Left ventricle myocardium inferior (tissue), 1 donor: ENCODE measurements around the gene ADSS1. TPM values are rescaled to one million over a fixed set of nuclear protein-coding genes. Genes with fewer than 3 reads are reported as not detected.

Experiments
- DNase-seq: peaks from one replicate; pipeline ENCODE4 v3.0.0-alpha.2; 2020
- H3K27ac ChIP-seq: fragments of 200-600 bp; replicated peaks from 2 replicates; pipeline ENCODE4 v1.8.0; 2021
- H3K27me3 ChIP-seq: fragments of 200-600 bp; 2 replicates; pipeline ENCODE4 v1.8.0; 2021; ENCODE audit warnings: low read depth
- H3K36me3 ChIP-seq: fragments of 200-600 bp; 2 replicates; pipeline ENCODE4 v1.8.0; 2021
- H3K4me1 ChIP-seq: fragments of 200-600 bp; 2 replicates; pipeline ENCODE4 v1.8.0; 2021
- H3K4me3 ChIP-seq: fragments of 200-600 bp; 2 replicates; pipeline ENCODE4 v1.8.0; 2021; ENCODE audit warnings: mild to moderate bottlenecking, moderate library complexity
- H3K9me3 ChIP-seq: fragments of 200-600 bp; replicated peaks from 2 replicates; pipeline ENCODE4 v1.8.0; 2021
- intact Hi-C: fragments of 100-400 bp; cut with micrococcal nuclease; formaldehyde crosslinking; loops from one replicate; pipeline ENCODE4 v1.11.0; 2022
- total RNA-seq: library from RNA; stranded (reverse); fragmentation: NEBNext Ultra II Directional; extraction: Animal tissue kit (Norgen Biotek cat#: 25700); gene quantifications from one replicate; pipeline ENCODE4 v1.2.1, GENCODE V29; 2021
- TF ChIP-seq, protein P1 (sequence below): fragments of 200-600 bp; IDR thresholded peaks from 2 replicates; pipeline ENCODE4 v1.8.0; 2021; ENCODE audit warnings: antibody characterized with exemption, mild to moderate bottlenecking, borderline replicate concordance
- donor health status: DM: no; HTN: yes; CAD: no; lungs with severe emphysema.

ADSS1 gene
- total RNA-seq, 1 donor from 2014 or later, result 218 TPM

DNA sequence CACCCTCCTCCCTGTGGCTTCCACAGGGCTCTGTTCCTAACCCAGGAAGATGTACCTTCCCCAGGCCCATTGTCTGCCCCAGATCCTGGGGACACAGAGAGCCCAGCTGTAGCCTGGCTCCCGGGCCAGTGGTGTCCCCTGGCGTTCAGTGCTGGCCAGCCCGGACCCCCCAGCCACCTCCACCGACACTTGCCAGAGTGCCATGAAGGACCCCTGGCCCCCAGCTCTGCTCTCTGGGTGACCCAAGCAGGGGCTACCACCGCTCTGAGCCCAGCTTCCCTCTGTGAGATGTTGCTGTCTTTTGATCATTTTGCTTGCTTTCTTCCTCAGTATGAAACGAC is 28.4 kb upstream of the ADSS1 start:
- Histone ChIP-seq H3K27me3 (no peaks in the 10 kb centered on the region), H3K36me3 (peaks cover 5% of the 10 kb centered on the region), H3K4me3 (peak overlapping the region; percentile 41), H3K9me3 (no peaks in the 10 kb centered on the region), H3K4me1 (peaks cover 100% of the 10 kb centered on the region), H3K27ac (peak overlapping the region; percentile 88)
- DNase-seq, result no peak
- TF ChIP-seq, protein P1, sequence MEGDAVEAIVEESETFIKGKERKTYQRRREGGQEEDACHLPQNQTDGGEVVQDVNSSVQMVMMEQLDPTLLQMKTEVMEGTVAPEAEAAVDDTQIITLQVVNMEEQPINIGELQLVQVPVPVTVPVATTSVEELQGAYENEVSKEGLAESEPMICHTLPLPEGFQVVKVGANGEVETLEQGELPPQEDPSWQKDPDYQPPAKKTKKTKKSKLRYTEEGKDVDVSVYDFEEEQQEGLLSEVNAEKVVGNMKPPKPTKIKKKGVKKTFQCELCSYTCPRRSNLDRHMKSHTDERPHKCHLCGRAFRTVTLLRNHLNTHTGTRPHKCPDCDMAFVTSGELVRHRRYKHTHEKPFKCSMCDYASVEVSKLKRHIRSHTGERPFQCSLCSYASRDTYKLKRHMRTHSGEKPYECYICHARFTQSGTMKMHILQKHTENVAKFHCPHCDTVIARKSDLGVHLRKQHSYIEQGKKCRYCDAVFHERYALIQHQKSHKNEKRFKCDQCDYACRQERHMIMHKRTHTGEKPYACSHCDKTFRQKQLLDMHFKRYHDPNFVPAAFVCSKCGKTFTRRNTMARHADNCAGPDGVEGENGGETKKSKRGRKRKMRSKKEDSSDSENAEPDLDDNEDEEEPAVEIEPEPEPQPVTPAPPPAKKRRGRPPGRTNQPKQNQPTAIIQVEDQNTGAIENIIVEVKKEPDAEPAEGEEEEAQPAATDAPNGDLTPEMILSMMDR, result peak; percentile 37
- intact Hi-C loops, result loop anchor here (5.0 kb wide), 1 partner anchor 38 kb away; no protein-coding TSS in a partner anchor

DNA sequence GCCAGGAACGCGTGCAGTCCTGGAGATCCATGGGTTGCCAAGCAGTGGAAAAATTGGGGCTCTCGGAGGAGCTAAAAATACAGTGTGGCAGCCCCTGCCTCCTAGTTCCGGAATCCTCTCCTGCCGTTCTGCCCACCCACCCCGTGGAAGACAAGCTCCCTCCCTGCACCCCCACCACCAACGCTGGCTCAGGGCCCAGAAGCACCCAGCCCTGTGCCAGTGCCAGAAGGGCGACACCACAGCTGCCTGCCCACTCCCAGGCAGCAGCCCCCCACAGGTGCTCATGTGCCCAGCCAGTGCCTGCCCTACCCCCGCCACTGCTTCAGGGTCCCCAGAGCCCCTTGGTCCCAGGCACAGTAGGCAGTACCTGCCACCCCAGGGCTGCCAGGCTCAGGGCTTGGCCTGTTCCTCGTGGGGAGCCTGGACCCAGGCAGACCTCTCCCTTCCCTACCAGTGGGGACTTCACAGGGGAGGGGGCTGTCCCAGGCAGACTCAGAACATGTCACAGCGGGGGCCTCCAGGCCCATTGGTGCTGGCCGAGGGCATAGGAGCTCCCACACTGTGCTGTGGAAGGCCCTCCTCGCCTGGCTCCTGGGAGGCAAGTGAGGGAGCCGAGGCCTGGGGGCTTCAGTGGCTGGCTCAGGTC is 27.2 kb upstream of the ADSS1 start:
- peak overlapping the region; percentile 88 for H3K27ac ChIP-seq
- no peak overlapping the region for H3K4me3 ChIP-seq
- no peak for DNase-seq
- peaks cover 100% of the 10 kb centered on the region for H3K4me1 ChIP-seq
- peaks cover 12% of the 10 kb centered on the region for H3K36me3 ChIP-seq
- H3K9me3 ChIP-seq, result no peaks in the 10 kb centered on the region
- TF ChIP-seq, protein P1, result no peak
- intact Hi-C loops, result loop anchor here (5.0 kb wide), 1 partner anchor 39 kb away; no protein-coding TSS in a partner anchor
- no peaks in the 10 kb centered on the region for H3K27me3 ChIP-seq

DNA sequence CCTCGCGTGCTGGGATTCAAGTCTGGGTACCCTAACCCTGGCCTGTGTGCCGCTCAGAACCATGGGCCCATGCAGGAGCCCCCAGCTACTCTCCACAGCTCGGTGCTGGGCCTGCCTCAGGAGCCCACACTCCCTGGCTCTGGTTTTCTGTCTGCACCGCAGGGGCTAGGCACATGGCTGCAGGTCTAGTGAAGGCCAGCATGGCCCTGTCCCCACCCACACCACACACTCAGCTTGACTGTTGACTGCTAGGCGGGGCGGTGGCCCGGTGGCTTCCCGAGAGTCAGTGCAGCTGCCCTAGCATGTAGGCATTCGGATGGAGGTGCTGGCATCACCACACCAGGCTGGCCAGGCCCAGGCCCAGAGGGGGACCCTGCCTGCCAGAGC is 26.7 kb upstream of the ADSS1 start:
- TF ChIP-seq, protein P1, result no peak
- Histone ChIP-seq H3K27me3 (no peaks in the 10 kb centered on the region), H3K36me3 (peaks cover 17% of the 10 kb centered on the region), H3K9me3 (no peaks in the 10 kb centered on the region), H3K4me1 (peaks cover 100% of the 10 kb centered on the region), H3K27ac (peak overlapping the region; percentile 88), H3K4me3 (peak overlapping the region; percentile 59)
- DNase-seq, result no peak
- intact Hi-C loops, result loop anchor here (5.0 kb wide), 1 partner anchor 40 kb away; no protein-coding TSS in a partner anchor

DNA sequence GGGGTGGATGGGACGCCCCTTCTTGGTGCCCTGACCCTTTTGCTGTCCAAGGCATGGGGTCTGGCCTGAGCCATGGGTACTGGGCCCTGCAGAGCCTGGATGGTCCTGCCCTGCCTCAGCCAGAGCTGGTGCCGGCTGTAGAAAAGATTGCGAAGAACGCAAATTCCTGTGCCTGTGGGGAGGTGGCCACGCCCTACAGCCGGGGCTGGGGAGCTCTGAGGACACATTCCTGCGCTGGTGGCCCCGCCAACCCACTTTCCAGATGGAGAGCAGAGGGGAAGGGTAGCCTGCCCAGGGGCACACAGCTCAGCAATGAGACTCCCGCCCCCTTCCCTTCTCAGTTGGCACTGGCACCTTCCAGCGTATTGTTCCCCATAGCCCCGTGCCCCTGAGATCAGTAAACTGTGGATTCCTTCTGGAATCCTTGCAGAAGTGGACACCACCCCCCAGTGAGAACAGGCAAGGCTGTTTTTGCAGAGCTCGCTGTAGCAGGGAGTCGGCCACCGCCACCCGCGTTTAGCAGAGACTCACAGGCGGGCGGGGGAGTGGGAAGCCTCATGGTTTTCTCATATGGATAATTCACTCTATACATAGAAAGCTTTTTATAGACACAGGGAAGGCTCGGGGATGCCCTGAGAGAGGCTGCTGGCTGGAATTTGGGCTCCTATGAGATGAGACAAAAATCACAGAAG is 26.0 kb upstream of the ADSS1 start:
- intact Hi-C loops, result loop anchor here (5.0 kb wide), 1 partner anchor 41 kb away; no protein-coding TSS in a partner anchor
- Histone ChIP-seq H3K4me3 (peak overlapping the region; percentile 59), H3K4me1 (peaks cover 93% of the 10 kb centered on the region), H3K36me3 (peaks cover 24% of the 10 kb centered on the region), H3K27me3 (no peaks in the 10 kb centered on the region), H3K27ac (peak overlapping the region; percentile 88), H3K9me3 (no peaks in the 10 kb centered on the region)
- TF ChIP-seq, protein P1, result no peak
- DNase-seq, result no peak

DNA sequence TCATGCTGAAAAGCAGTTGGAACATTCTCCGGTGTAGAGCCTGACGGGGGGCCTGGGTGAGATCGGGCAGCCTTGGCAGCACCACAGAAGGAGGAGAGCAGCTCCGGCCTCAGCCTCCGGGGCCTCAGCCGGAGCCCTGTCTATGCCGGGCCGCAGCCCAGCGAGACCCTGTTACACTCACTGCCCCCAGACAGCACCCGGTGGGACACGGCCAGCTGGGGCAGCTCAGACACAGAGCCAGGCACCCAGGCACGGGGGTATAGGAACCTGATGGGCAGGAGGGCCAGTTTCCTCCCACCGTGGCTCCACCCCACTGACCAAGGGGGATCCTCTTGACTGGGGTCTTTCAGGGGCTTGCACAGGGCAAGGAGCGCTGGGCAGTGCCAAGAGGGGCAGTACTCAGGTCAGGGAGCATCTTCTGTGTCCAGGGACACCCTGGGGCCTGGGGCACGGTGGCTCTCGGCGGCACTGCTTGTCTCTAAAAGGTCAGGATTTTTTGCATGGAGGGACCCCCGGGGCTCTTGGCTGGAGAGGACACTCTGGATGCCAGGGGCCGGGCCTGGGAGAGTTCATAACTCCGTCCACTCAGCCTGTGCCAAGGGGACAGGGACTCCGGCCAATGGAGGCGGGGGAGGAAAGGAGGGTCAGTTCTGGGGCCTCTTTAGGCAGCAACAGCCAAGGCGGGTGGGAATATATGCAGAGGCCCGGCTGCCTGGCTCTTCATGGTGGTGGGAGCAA is 25.2 kb upstream of the ADSS1 start:
- H3K36me3 ChIP-seq, result peaks cover 32% of the 10 kb centered on the region
- intact Hi-C loops, result loop anchor here (5.0 kb wide), 1 partner anchor 42 kb away; no protein-coding TSS in a partner anchor
- DNase-seq, result peak; percentile 70
- TF ChIP-seq, protein P1, result no peak
- peaks cover 85% of the 10 kb centered on the region for H3K4me1 ChIP-seq
- H3K9me3 ChIP-seq, result no peaks in the 10 kb centered on the region
- H3K27ac ChIP-seq, result peak overlapping the region; percentile 88
- peak overlapping the region; percentile 59 for H3K4me3 ChIP-seq
- no peaks in the 10 kb centered on the region for H3K27me3 ChIP-seq
